ELF-1 (cell line): Measurements from ENCODE around the gene DUS2.
"Not testable (repeated sequence)": the region's sequence is repeated elsewhere in the genome, so short reads cannot be mapped to it uniquely, and the experiment has no call there.

Experiments used
- DNase-seq: peaks from one replicate; pipeline ENCODE4 v3.0.0-alpha.2; 2016; ENCODE audit warnings: low read depth, low spot score

The DUS2 gene

GRCh38 chr16:67998779-67999688 is 24.1 kb upstream of the DUS2 start, which contains the start of gene DPEP2:
TSS of gene DPEP2 (minus strand) at chr16:67999484. CDS start at chr16:67993212, 6,272 bp downstream.
- not testable (repeated sequence) for DNase-seq

- DNase-seq: no peak
Observed at GRCh38 chr16:67999985-68000384, 23.1 kb upstream of the DUS2 start.

GRCh38 chr16:68000450-68000849 is 22.6 kb upstream of the DUS2 start:
- DNase-seq: no peak

GRCh38 chr16:68003031-68003430 is 20.1 kb upstream of the DUS2 start:
- no peak for DNase-seq

GRCh38 chr16:68005211-68005610 is 17.9 kb upstream of the DUS2 start:
- no peak for DNase-seq

- peak; percentile 75 for DNase-seq
Observed at GRCh38 chr16:68005786-68006286, 17.2 kb upstream of the DUS2 start.

GRCh38 chr16:68009157-68009735 is 13.8 kb upstream of the DUS2 start:
- peak; percentile 45 for DNase-seq

- DNase-seq: not testable (repeated sequence)
Observed at GRCh38 chr16:68009872-68010271, 13.2 kb upstream of the DUS2 start.

GRCh38 chr16:68013440-68013839 is 9.6 kb upstream of the DUS2 start:
- no peak for DNase-seq

GRCh38 chr16:68015681-68016080 is 7.4 kb upstream of the DUS2 start, which contains the start of gene DPEP2NB:
TSS of gene DPEP2NB (minus strand) at chr16:68015911. CDS start at chr16:68015770, 141 bp downstream.
- DNase-seq: no peak

GRCh38 chr16:68019167-68019680 is 3.9 kb upstream of the DUS2 start:
- no peak for DNase-seq

- DNase-seq: no peak
Observed at GRCh38 chr16:68021490-68021889, 1.6 kb upstream of the DUS2 start.

- no peak for DNase-seq
Observed at GRCh38 chr16:68022278-68022727, 781 bp upstream of the DUS2 start.

- no peak for DNase-seq
Observed at GRCh38 chr16:68028996-68029395, 5.9 kb downstream of the DUS2 start.

- DNase-seq: not testable (repeated sequence)
Observed at GRCh38 chr16:68030108-68030507, 7.0 kb downstream of the DUS2 start.

- no peak for DNase-seq
Observed at GRCh38 chr16:68031951-68032350, 8.9 kb downstream of the DUS2 start.

GRCh38 chr16:68033101-68033500 is 10.0 kb downstream of the DUS2 start:
- DNase-seq: no peak

GRCh38 chr16:68035227-68035626 is 12.1 kb downstream of the DUS2 start:
- DNase-seq: no peak

- no peak for DNase-seq
Observed at GRCh38 chr16:68037841-68038597, 14.9 kb downstream of the DUS2 start.

GRCh38 chr16:68040506-68041288 is 17.6 kb downstream of the DUS2 start:
- DNase-seq: peak; percentile 92

- no peak for DNase-seq
Observed at GRCh38 chr16:68041783-68042182, 18.7 kb downstream of the DUS2 start.
